ENCODE results near the gene CENPQ.

CENPQ gene

DNA sequence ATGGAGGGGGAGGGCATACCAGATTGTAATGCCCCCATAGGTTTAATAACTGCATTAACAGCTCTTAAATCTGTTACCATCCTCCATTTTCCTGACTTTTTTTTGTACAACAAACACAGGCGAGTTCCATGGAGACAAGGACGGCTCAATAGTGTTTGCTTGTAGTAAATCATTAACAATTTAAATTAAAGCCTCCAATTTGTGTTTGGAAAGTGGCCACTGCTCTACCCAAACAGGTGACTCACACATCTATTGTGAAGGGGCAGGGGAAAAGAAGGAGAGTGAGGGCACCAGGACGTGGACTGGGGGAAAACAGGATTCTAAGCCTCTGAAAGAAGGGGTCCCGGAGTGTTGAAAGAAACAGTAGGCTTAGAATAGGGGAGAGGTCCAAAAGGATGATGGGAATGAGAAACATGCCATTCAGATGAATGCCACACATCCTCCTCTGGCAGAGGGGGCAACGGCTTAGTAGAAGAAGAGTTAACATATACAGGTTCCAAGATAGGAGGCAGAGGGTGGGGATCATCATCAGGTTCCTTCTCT lies 43.5 kb downstream of the CENPQ start:
- no peak for DNase-seq

DNA sequence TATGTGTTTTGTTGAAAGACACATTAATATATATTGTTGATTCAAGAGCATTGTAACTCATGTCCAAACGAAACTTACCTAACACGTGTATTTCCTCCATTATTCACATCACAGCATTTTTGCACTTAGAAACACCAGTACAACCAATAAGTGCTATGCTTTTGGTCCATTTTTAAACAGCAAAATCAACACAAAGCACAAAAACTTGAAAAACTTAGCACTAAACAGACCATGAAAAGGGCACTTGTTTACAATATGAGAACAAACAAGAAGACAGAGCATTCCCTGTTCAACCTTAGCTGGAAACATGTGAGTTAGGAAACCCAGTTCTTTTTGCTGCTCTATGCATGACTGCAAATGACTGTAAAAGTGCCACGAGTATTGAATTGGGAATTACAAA lies 46.2 kb downstream of the CENPQ start:
- no peak for DNase-seq

GRCh38 chr6:49513153-49513989 lies 50.2 kb downstream of the CENPQ start:
- DNase-seq = no peak

DNA sequence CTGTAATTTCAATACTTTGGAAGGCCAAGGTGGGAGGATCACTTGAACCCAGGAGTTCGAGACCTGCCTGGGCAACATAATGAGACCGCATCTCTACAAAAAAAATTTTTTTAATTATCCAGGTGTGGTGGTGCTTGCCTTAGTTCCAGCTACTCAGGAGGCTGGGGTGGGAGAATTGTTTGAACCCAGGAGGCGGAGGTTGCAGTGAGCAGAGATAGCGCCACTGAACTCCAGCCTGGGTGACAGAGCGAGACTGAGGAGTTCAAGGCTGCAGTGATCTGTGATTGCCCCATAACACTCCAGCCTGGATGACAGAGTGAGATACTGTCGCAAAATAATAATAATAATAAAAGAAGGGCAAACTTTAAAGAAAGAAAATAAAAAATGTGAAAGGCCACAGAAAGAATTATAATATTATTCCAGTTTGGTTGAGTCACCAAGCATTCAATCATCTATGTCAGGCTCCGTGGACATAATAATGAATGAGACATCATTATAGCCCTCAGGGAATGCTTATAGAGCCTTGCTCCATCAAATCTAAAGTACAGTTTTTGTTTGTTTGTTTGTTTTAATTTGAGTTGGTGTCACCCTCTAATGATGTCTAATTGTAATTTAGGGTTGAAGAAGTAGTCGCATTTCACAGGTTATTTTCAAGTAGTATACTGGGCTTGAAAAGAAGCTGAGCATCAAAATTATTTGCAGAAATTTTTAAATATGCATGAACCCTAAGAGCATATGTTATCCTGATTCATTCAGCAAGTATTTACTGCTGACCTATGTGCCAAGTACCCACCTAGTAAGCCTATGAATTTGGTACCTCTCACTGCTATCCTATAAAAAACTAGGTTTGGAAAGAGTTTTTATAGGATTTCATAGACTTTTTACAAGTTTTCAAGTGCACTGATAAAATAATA lies 51.7 kb downstream of the CENPQ start:
- no peak for DNase-seq

- DNase-seq = no peak
These were observed 52.4 kb downstream of the CENPQ start for GRCh38 chr6:49515485-49516146.

- DNase-seq = no peak
These were observed 53.0 kb downstream of the CENPQ start for GRCh38 chr6:49516147-49516505.

DNA sequence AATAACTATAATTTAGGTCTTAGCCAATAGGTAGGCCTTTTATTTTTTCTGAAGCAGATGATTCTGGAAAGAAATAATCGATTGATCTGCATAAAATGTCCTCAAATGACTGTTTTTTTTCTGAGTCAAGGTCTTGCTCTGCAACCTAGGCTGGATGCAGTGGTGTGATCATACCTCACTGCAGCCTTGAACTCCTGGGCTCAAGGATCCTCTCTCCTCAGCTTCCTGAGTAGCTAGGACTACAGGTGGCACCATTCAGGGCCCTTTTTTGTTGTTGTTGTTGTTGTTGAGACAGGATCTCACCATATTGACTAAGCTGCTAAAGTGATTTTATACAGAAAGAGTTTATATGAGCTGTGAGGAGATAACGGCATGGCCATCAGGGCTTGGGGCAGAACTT lies 54.7 kb downstream of the CENPQ start:
- DNase-seq = no peak

GRCh38 chr6:49519660-49520059 lies 56.5 kb downstream of the CENPQ start:
- no peak for DNase-seq

GRCh38 chr6:49522710-49523593 lies 59.8 kb downstream of the CENPQ start:
- no peak for DNase-seq

DNA sequence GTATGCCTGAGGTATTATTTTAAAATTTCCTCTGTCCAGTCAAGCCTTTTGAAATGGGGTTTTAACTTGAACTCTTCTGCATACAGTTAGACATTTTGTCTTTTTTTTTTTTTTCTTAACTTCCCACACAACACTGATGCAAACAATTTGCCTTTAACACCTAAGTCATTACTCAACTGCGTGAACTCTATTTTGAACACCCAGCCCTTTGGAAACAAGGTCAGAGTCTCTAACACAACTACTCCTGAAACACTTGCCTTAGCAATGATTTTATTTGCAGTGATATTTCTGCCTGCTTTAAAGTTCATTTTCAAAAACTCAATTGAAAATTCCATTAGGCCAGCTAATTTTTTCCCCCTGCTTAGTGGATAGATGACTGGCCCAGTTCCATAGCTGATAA lies 60.7 kb downstream of the CENPQ start:
- no peak for DNase-seq

DNA sequence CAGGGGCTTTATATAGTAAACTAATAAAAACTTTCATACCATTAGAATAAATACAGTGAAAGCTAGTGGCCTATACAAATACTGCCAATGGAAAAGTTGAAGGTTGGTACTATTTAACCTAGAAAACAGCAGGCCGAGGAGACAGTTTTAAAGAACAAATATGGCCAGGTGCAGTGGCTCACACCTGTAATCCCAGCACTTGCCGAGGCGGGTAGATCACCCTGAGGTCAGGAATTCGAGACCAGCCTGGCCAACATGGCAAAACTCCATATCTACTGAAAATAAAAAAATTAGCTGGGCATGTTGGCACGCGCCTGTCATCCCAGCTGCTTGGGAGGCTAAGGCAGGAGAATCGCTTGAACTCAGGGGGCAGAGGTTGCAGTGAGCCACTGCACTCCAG lies 61.4 kb downstream of the CENPQ start:
- DNase-seq = no peak

DNA sequence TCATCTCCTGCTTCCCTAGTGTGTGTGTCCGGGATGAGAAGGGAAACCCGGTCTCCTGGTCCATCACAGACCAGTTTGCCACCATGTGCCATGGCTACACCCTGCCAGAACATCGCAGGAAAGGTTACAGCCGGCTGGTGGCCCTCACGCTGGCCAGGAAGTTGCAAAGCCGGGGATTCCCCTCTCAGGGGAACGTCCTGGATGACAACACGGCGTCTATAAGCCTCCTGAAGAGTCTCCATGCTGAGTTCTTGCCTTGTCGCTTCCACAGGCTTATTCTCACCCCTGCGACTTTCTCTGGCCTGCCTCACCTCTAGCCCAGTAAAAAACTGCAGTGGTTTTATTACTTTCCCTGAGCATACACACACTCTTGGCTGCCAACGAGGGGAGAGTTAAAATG lies 63.4 kb downstream of the CENPQ start:
- DNase-seq = no peak

DNA sequence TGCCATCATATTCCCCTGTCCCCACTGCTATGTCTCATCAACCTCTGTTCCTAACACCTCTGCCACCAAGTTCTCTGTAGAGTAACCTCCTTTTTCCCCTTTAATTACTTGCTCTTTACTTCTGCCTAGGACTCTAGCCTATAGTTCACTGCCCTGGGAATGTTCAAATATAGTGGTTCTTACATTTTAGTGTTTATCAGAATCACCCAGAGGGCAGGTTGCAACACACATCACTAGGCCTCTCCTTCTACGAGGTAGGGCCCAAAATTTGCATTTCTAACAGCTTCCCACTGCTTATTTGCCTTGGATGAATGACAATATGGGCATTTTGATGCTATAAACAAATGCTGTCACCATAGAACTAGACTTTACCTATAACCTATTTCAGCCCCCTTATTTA lies 64.2 kb downstream of the CENPQ start:
- no peak for DNase-seq

DNA sequence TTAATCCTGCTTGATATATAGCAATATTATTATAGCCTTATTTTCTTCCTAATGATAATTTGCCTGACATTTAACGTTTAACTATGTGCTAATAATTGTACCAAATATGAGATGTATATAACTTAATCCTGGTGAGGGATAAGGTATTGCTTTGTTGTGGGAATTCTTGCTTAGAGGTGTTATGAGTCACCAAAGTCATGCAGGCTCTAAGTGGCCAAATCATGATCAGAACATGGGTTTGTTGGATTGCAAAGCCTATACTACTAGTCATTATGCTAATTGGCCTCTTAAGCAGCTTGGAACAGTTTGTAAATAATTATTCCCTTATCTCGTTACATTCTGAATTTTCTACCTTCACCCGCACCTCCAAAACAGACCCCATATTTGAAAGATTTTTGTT lies 65.4 kb downstream of the CENPQ start:
- no peak for DNase-seq

DNA sequence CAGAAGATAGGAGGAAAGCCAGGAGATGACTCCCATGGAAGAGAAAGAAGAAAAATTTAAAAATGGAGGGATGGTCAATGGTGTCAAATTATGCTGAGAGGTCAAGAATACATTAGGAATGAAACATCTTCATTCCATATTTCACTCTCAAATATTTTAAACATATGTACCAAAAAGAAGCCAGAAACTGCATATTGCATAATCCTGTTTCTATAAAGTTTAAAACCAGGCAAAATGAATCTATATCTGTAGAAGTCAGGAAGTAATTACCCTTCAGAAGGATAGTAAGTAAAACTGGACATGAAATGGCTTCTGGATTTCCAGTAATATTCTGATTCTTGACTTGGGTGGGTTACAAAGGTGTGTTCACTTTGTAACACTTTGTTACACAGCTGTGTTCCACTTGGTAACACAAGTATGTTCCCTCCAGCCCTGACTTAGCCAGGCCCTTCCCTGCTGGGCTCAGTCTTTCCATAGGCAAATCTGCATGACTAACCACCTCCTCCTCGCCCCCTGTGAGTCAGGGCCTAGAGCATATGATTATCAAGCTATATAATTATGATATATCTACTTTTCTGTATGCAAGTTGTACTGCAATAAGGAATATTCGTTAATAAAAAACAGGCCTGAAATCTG lies 67.1 kb downstream of the CENPQ start:
- DNase-seq = no peak

GRCh38 chr6:49531774-49532569 lies 68.8 kb downstream of the CENPQ start:
- no peak for DNase-seq

GRCh38 chr6:49535795-49536194 lies 72.6 kb downstream of the CENPQ start:
- DNase-seq = no peak

DNA sequence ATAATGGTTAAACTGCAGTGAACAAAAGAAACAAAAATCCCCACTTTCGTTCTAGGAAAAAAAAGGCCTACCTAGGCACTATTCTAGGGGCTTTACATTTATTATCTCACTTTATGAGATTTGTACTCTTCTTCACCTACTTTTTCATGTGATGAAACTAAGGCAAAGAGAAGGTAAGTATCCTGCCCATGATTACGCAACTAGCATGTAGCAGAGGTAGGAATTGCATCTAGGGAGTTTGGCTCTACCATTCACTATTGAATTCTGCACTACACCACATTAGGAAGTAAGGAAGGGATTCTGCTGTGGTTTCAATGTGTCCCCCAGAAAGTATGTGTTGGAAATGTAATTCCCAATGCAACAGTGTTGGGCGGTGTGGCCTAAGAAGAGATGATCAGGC lies 75.9 kb downstream of the CENPQ start:
- no peak for DNase-seq

DNA sequence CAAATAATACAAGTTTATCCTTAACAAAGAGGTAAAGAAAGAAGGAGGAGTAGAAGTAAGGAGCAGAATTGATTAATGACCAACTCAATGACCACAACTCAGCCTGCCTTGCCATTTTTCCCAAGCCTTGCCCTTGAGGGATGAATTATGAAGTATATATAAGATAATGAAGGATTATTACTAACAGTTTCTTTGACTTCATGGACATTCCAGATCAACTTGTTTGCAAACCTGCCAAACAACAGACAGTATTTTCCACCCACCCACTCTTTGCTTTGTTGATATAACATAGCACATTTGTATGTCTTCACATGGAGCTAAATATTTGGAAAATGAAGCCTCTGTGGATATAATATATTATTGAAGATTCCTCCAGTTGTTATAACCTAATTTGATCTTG lies 77.4 kb downstream of the CENPQ start:
- no peak for DNase-seq

GRCh38 chr6:49541210-49541724 lies 78.1 kb downstream of the CENPQ start:
- no peak for DNase-seq

- DNase-seq = no peak
These were observed 78.8 kb downstream of the CENPQ start for GRCh38 chr6:49541936-49542335.

All from activated naive CD4-positive, alpha-beta T cell treated with Interleukin-2 at 50 U/mL for 16 hours (primary cell).